ENCODE data around the gene ELSPBP1. TPM values are rescaled to one million over a fixed set of nuclear protein-coding genes. Genes with fewer than 3 reads are reported as not detected.

Gene ELSPBP1
- total and polyA plus RNA-seq, 7 donors, result not detected

DNA sequence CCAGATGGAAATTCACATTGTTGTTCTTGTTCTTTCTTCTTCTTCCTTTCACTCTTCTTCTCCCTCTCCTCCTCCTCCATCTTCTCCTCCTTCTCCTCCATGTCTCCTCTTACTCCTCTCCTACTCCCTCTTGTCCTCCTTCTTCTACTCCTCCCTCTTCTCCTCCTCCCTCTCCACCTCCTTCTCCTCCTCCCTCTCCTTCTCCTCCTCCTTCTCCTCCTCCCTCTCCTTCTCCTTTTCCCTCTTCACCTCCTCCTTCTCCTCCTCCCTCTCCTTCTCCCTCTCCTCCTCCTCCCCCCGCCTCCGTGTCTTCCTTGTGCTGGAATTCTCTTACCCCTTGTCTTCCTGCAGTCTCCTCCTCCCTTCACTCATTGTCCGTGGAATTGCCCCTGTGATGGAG is 31.0 kb downstream of the ELSPBP1 start:
- TF ChIP-seq, protein P1, sequence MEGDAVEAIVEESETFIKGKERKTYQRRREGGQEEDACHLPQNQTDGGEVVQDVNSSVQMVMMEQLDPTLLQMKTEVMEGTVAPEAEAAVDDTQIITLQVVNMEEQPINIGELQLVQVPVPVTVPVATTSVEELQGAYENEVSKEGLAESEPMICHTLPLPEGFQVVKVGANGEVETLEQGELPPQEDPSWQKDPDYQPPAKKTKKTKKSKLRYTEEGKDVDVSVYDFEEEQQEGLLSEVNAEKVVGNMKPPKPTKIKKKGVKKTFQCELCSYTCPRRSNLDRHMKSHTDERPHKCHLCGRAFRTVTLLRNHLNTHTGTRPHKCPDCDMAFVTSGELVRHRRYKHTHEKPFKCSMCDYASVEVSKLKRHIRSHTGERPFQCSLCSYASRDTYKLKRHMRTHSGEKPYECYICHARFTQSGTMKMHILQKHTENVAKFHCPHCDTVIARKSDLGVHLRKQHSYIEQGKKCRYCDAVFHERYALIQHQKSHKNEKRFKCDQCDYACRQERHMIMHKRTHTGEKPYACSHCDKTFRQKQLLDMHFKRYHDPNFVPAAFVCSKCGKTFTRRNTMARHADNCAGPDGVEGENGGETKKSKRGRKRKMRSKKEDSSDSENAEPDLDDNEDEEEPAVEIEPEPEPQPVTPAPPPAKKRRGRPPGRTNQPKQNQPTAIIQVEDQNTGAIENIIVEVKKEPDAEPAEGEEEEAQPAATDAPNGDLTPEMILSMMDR (IDR thresholded peaks at IDR 0.05), result no peak
- TF ChIP-seq POLR2AphosphoS5 (IDR thresholded peaks at IDR 0.05), result no peak
- TF ChIP-seq EP300 (IDR thresholded peaks at IDR 0.05), result no peak
- TF ChIP-seq POLR2A (IDR thresholded peaks at IDR 0.05), result no peak
- Histone ChIP-seq H3K9me3 (no peaks in the 10 kb centered on the region), H3K36me3 (no peaks in the 10 kb centered on the region), H3K4me3 (no peak overlapping the region), H3K27ac (no peak overlapping the region), H3K4me1 (no peaks in the 10 kb centered on the region), H3K27me3 (peaks cover 0 to 10% (median 2%) of the 10 kb centered on the region in 3 donors)
- DNase-seq, result no peak
- 74 to 77% methylated on average over 3 of the region's 3 CpGs for whole genome bisulfite sequencing, 2 donors
- intact Hi-C loops (cut with DNase I), result no loop called here

DNA sequence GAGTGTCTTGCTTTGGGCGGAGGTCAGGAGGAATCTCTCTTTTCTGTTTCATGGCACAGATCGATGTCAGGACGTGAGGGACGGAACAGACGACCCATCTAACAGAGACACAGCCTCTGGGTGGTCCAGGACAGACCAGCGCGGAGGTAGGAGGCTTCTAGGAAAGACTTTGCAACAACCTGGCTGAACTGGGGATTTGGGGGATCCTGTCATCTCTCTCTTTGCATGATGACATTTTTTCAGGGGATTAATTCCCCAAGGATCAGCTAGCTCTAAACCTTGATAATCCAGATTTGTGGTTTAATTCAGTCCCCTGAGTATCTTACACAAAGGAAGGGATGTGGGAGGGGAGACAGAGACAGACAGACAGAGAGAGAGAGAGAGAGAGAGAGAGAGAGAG is 35.0 kb downstream of the ELSPBP1 start:
- TF ChIP-seq POLR2A (IDR thresholded peaks at IDR 0.05) (no peak), EP300 (IDR thresholded peaks at IDR 0.05) (no peak), POLR2AphosphoS5 (IDR thresholded peaks at IDR 0.05) (no peak)
- TF ChIP-seq, protein P1 (IDR thresholded peaks at IDR 0.05), result no peak
- Histone ChIP-seq H3K27me3 (peaks cover 2 to 14% (median 6%) of the 10 kb centered on the region in 3 donors), H3K27ac (no peak overlapping the region), H3K4me3 (no peak overlapping the region), H3K4me1 (no peaks in the 10 kb centered on the region), H3K9me3 (no peaks in the 10 kb centered on the region), H3K36me3 (no peaks in the 10 kb centered on the region)
- intact Hi-C loops (cut with DNase I), result no loop called here
- DNase-seq, result no peak
- 78 to 85% methylated on average over 7 of the region's 7 CpGs for WGBS, 2 donors

DNA sequence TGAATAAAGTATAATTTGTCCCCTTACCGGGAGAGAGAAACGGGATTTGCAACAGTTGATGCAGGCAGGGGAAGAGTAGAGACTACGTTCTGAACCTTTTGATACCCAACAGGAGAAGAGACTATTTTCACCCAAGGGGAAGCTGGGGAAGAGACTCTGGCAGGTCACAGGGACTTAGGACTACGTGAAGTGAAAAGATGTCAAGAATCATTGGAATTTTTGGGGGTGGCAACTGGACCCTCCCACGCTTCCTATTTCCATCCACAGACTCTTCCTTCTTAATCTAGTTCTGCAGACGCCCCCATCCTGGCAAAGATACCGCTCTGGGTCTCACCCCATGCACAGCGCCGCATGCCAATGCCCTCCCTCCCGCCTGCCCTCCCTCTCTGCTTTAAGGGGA is 35.6 kb downstream of the ELSPBP1 start:
- Histone ChIP-seq H3K36me3 (no peaks in the 10 kb centered on the region), H3K4me1 (no peaks in the 10 kb centered on the region), H3K27ac (no peak overlapping the region), H3K9me3 (no peaks in the 10 kb centered on the region), H3K4me3 (no peak overlapping the region), H3K27me3 (peaks cover 2 to 13% (median 6%) of the 10 kb centered on the region in 3 donors)
- WGBS, 2 donors, result 66 to 71% methylated on average over 10 of the region's 10 CpGs
- no peak for DNase-seq
- intact Hi-C loops (cut with DNase I), result no loop called here
- TF ChIP-seq POLR2AphosphoS5 (IDR thresholded peaks at IDR 0.05), result no peak
- no peak for TF ChIP-seq EP300 (IDR thresholded peaks at IDR 0.05)
- TF ChIP-seq, protein P1 (IDR thresholded peaks at IDR 0.05), result no peak
- TF ChIP-seq POLR2A (IDR thresholded peaks at IDR 0.05), result no peak

DNA sequence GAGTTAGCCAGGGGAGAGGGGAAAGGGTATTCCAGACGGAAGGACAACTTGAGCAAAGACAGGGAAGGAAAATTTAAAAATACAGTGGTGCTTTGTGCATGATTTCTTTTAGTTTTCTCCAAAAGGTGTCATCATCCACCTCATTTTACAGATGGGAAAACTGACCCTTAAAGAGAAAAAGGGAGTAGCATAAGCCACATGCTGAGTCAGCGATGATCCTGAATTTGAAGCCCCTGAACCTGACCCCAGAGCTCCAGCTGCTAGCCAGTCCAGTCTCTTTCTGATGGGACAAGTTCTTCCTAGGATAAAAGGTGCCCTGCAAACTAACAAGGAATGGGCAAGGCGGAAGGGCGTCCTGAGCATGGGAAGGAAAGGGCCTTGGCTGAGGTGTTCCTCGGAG is 39.2 kb downstream of the ELSPBP1 start:
- intact Hi-C loops (cut with DNase I), result no loop called here
- Histone ChIP-seq H3K27me3 (peaks cover 0 to 13% (median 6%) of the 10 kb centered on the region in 3 donors), H3K4me3 (no peak overlapping the region), H3K36me3 (no peaks in the 10 kb centered on the region), H3K27ac (no peak overlapping the region), H3K9me3 (peaks cover 0 to 5% (median 0%) of the 10 kb centered on the region in 4 donors), H3K4me1 (no peaks in the 10 kb centered on the region)
- no peak for TF ChIP-seq POLR2AphosphoS5 (IDR thresholded peaks at IDR 0.05)
- TF ChIP-seq POLR2A (IDR thresholded peaks at IDR 0.05), result no peak
- no peak for TF ChIP-seq EP300 (IDR thresholded peaks at IDR 0.05)
- TF ChIP-seq, protein P1 (IDR thresholded peaks at IDR 0.05), result no peak
- 70% methylated on average over 5 of the region's 5 CpGs for WGBS, 2 donors
- DNase-seq, result no peak

DNA sequence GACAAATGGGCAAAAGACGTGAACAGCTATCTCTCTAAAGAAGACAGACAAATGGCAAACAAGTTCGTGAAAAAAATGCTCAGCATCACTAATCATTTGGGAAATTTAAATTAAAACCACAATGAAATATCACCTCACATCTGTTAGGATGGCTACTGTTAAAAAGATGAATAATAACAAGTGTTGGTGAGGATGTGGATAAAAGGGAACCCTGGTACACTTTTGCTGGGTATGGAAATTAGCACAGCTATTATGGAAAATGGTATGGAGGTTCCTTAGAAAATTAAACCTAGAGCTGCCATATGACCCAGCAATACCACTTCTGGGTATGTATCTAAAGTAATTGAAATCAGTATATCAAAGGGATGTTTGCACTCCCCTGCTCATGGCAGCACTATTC is 42.3 kb downstream of the ELSPBP1 start:
- no peak overlapping the region for H3K27ac ChIP-seq
- TF ChIP-seq POLR2A (IDR thresholded peaks at IDR 0.05), result no peak
- TF ChIP-seq, protein P1 (IDR thresholded peaks at IDR 0.05), result no peak
- TF ChIP-seq EP300 (IDR thresholded peaks at IDR 0.05), result no peak
- no peak for TF ChIP-seq POLR2AphosphoS5 (IDR thresholded peaks at IDR 0.05)
- no peak for DNase-seq
- no peak overlapping the region for H3K4me3 ChIP-seq
- H3K9me3 ChIP-seq, result peaks cover 0 to 5% (median 0%) of the 10 kb centered on the region in 4 donors
- intact Hi-C loops (cut with DNase I), result no loop called here
- H3K27me3 ChIP-seq, result no peaks in the 10 kb centered on the region
- H3K4me1 ChIP-seq, result no peaks in the 10 kb centered on the region
- WGBS, 2 donors, result 89% methylated on average over 2 of the region's 2 CpGs
- no peaks in the 10 kb centered on the region for H3K36me3 ChIP-seq

All from sigmoid colon (tissue), 7 donors.